Lower lobe of right lung (tissue), 2 donors: ENCODE data around the gene RPS8. TPM values are rescaled to one million over a fixed set of nuclear protein-coding genes. Genes with fewer than 3 reads are reported as not detected.
A peak's percentile ranks its signal among the peaks of the same experiment; 100 is the strongest.

Experiments used
- ATAC-seq, 2 donors: fragments of 200-7000 bp; cut with Tn5 transposase; one replicate each; pipeline ENCODE4 v1.9.1; 2020 to 2022; ENCODE audit warnings: mild to moderate bottlenecking in 2 of 2, moderate library complexity in 2 of 2
- DNase-seq: peaks from one replicate; pipeline ENCODE4 v3.0.0-alpha.2; 2020
- H3K27ac ChIP-seq: fragments of 200-600 bp; one replicate; pipeline ENCODE4 v1.8.0; 2022
- H3K27me3 ChIP-seq: fragments of 200-600 bp; one replicate; pipeline ENCODE4 v1.8.0; 2022; ENCODE audit warnings: low read depth
- H3K36me3 ChIP-seq: fragments of 200-600 bp; one replicate; pipeline ENCODE4 v1.8.0; 2022; ENCODE audit warnings: mild to moderate bottlenecking
- H3K4me1 ChIP-seq: fragments of 200-600 bp; one replicate; pipeline ENCODE4 v1.8.0; 2022
- H3K4me3 ChIP-seq: fragments of 200-600 bp; one replicate; pipeline ENCODE4 v1.8.0; 2022; ENCODE audit warnings: mild to moderate bottlenecking
- H3K9me3 ChIP-seq: fragments of 200-600 bp; one replicate; pipeline ENCODE4 v1.8.0; 2022
- intact Hi-C: fragments of 100-400 bp; cut with DNase I; formaldehyde crosslinking; loops from one replicate; pipeline ENCODE4 v1.11.0; 2022
- total RNA-seq: library from RNA; stranded (reverse); fragmentation: NEBNext Ultra II Directional; extraction: Animal tissue kit (Norgen Biotek cat#: 25700); gene quantifications from one replicate; pipeline ENCODE4 v1.2.1, GENCODE V29; 2021
- TF ChIP-seq, protein P1 (sequence below): fragments of 200-600 bp; IDR thresholded peaks from one replicate; pipeline ENCODE4 v1.8.0; 2022; ENCODE audit warnings: antibody characterized with exemption, mild to moderate bottlenecking
- donor health status: DM: no; HTN: yes; CAD: no; lungs with severe emphysema.

Gene RPS8
- total RNA-seq, 1 donor from 2014 or later, result 1,341 TPM

DNA sequence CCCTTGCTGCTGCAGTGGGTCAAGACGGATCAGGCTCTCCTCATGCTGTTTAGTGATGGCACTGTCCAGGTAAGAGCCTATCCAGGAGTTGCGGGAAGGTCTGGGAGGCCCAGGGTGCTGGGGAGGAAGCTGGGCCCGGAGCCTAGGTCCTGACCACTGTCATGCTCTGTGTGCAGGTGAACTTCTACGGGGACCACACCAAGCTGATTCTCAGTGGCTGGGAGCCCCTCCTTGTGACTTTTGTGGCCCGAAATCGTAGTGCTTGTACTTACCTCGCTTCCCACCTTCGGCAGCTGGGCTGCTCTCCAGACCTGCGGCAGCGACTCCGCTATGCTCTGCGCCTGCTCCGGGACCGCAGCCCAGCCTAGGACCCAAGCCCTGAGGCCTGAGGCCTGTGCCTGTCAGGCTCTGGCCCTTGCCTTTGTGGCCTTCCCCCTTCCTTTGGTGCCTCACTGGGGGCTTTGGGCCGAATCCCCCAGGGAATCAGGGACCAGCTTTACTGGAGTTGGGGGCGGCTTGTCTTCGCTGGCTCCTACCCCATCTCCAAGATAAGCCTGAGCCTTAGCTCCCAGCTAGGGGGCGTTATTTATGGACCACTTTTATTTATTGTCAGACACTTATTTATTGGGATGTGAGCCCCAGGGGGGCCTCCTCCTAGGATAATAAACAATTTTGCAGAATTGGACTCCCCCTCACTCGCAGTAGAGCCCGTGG is 30.1 kb downstream of the RPS8 start:
- intact Hi-C loops, result no loop called here
- peaks cover 95% of the 10 kb centered on the region for H3K4me1 ChIP-seq
- TF ChIP-seq, protein P1, sequence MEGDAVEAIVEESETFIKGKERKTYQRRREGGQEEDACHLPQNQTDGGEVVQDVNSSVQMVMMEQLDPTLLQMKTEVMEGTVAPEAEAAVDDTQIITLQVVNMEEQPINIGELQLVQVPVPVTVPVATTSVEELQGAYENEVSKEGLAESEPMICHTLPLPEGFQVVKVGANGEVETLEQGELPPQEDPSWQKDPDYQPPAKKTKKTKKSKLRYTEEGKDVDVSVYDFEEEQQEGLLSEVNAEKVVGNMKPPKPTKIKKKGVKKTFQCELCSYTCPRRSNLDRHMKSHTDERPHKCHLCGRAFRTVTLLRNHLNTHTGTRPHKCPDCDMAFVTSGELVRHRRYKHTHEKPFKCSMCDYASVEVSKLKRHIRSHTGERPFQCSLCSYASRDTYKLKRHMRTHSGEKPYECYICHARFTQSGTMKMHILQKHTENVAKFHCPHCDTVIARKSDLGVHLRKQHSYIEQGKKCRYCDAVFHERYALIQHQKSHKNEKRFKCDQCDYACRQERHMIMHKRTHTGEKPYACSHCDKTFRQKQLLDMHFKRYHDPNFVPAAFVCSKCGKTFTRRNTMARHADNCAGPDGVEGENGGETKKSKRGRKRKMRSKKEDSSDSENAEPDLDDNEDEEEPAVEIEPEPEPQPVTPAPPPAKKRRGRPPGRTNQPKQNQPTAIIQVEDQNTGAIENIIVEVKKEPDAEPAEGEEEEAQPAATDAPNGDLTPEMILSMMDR, result no peak
- no peaks in the 10 kb centered on the region for H3K9me3 ChIP-seq
- no peak overlapping the region for H3K4me3 ChIP-seq
- DNase-seq (peak; percentile 41), ATAC-seq (no peak)
- no peaks in the 10 kb centered on the region for H3K27me3 ChIP-seq
- peak overlapping the region; percentile 100 for H3K27ac ChIP-seq
- H3K36me3 ChIP-seq, result peaks cover 45% of the 10 kb centered on the region

DNA sequence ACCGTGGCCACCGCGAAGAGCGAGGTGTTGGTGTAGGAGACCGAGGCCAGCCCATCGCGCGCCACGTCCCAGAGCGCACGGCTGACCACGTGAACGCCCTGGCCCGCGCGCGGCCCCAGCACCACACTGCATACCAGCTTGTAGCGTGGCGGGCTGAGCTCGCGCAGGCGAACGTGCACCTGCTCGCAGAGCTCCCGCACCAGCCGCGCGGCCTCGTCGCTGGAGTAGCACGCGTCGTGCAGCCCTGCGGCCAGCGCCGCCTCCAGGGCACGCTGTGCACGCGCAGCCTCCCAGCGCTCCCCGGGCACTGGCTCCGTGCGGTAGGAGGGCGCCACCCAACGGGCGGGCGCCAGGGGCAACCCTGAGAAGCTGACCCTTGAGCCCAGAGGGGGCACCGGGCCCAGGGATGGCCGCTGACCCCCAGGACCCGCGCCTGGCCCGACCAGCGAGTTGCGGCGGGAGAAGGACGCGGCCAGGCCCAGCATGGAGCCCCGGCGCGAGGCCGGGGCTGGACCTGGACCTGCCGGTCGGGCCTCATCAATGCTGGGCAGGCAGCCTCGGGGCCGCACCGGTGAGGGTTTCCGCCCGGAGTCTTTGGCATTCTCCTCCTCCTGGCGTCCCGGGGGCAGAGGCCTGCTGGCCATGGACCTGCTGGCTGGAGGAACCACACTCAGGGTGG is 30.8 kb downstream of the RPS8 start:
- Histone ChIP-seq H3K36me3 (peaks cover 45% of the 10 kb centered on the region), H3K27me3 (no peaks in the 10 kb centered on the region), H3K27ac (peak overlapping the region; percentile 100), H3K4me3 (no peak overlapping the region), H3K9me3 (no peaks in the 10 kb centered on the region), H3K4me1 (peaks cover 97% of the 10 kb centered on the region)
- DNase-seq, result no peak
- TF ChIP-seq, protein P1, result no peak
- intact Hi-C loops, result no loop called here
- ATAC-seq, result no peak

DNA sequence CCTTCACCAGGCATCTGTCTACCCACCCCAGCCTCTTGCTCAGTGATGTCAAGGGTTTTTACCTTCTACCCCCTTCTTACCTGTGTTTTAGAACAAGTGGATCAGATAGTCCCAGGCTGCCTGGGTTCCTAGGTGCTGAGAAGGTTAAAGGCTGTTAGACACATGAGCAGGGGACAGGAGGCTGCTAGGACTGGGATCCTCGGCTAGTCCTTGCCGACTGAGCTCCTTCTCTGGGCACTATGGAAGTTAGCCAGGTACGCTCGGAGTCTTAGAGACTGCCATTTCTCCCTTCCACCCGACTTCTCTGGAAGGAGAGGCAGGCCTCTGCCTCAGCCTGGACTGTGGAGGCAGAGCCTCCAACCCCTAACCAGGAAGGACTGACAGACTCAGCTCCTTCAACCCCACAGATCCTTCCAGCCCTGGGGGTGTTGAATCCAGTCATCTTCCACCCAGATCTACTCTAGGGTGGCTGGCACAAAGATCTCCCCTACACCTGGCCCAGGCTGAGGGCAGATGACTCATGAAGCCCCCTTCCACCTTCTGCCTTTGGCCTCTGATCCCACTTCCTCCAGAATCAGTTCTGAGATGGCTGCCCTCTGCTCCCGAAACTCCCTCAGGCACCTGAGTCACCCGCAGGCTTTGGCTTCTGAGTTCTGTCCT is 31.5 kb downstream of the RPS8 start, which contains the start of gene DYNLT4:
TSS of gene DYNLT4 (minus strand) at position 648 of the 660 bp plus-strand sequence. CDS start 683 bp downstream, outside the sequence.
- intact Hi-C loops, result no loop called here
- peaks cover 97% of the 10 kb centered on the region for H3K4me1 ChIP-seq
- peak; percentile 44 for DNase-seq
- TF ChIP-seq, protein P1, result no peak
- no peaks in the 10 kb centered on the region for H3K9me3 ChIP-seq
- H3K36me3 ChIP-seq, result peaks cover 45% of the 10 kb centered on the region
- H3K4me3 ChIP-seq, result peak within 1 kb of the TSS; percentile 47
- no peak for ATAC-seq
- H3K27ac ChIP-seq, result peak within 1 kb of the TSS; percentile 100
- H3K27me3 ChIP-seq, result no peaks in the 10 kb centered on the region

DNA sequence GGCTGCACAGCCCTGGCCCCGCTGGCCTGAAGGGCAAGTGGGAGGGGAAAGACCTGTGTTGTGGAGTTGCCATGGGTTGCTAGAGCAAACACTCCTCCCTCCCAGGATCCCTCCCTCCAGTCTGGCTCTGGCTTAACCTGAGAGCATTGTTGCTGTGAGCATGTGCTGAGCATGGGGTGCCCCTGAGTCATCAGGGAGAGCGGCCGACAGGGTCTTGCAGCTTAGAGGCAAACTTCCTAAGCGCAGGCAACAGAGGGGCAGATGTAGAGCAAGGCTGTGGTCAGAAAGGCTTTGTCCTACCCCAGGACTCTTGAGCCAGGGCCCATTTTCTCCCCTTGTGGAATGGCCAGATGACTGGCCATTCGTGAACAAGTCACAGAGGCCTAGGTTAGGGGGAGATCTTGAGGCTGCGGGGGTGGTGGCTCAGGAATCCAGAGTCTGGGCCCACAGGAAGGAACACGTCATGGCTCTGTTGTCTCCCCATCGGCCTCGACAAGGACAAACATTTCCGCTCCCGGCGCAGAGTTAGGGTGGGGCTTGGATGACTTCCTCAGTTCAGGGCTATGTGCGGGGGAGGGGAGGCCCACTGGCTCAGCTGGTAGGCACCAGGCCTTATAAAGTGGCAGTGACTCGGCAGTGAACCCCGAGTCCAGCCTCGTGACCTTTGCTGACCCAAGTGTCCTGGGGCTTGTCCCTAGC is 32.2 kb downstream of the RPS8 start:
- intact Hi-C loops, result no loop called here
- TF ChIP-seq, protein P1, result no peak
- H3K4me3 ChIP-seq, result peak overlapping the region; percentile 47
- DNase-seq, result peak; percentile 99
- ATAC-seq, result peak; percentile 88
- H3K27me3 ChIP-seq, result no peaks in the 10 kb centered on the region
- no peaks in the 10 kb centered on the region for H3K9me3 ChIP-seq
- H3K36me3 ChIP-seq, result peaks cover 45% of the 10 kb centered on the region
- H3K27ac ChIP-seq, result peak overlapping the region; percentile 100
- H3K4me1 ChIP-seq, result peaks cover 97% of the 10 kb centered on the region
